AG04450 (cell line): ENCODE data around the gene MAD1L1. TPM values are rescaled to one million over a fixed set of nuclear protein-coding genes. Genes with fewer than 3 reads are reported as not detected.

Experiments used
- CTCF ChIA-PET: fragments of 300-600, 350-600 bp; formaldehyde crosslinking; extraction: SDS; loops from one replicate; lab custom pipeline; 2022; ENCODE audit warnings: antibody characterized with exemption, inconsistent platforms; lab: Charles Lee
- POLR2A ChIA-PET: fragments of 350-600 bp; formaldehyde crosslinking; extraction: SDS; loops from one replicate; lab custom pipeline; 2021; ENCODE audit warnings: antibody characterized with exemption, inconsistent platforms; lab: Yijun Ruan, JAX
- DNase-seq: peaks from one replicate; pipeline ENCODE4 v3.0.0-alpha.2; 2011; ENCODE audit warnings: low read depth, low spot score
- H3K27ac ChIP-seq: one replicate; pipeline ENCODE4 v1.5.1; 2012; ENCODE audit warnings: low read depth, low read length, control low read depth
- H3K27me3 ChIP-seq: one replicate; pipeline ENCODE4 v1.6.0; 2012; ENCODE audit warnings: low read length; ENCODE audit not compliant: control insufficient read depth, insufficient read depth
- H3K4me3 ChIP-seq: 2 replicates; pipeline ENCODE4 v1.5.1; 2011; ENCODE audit warnings: mild to moderate bottlenecking, low read depth, low read length, control low read depth
- H3K9me3 ChIP-seq: 2 replicates; pipeline ENCODE4 v1.5.1; 2012; ENCODE audit warnings: low read length; ENCODE audit not compliant: control insufficient read depth, insufficient read depth
- CTCF ChIP-seq: IDR thresholded peaks from 2 replicates; pipeline ENCODE4 v1.5.1; 2011; ENCODE audit warnings: low read depth, low read length, control low read depth, inconsistent platforms
- polyA plus RNA-seq: library from polyadenylated mRNA; depleted of rRNA; stranded (reverse); fragments of >200 nt; gene quantifications from 2 replicates; pipeline ENCODE4 v1.2.3, GENCODE V29; 2011

The MAD1L1 gene
- polyA plus RNA-seq, 1 experiment, result 11.9 TPM

DNA sequence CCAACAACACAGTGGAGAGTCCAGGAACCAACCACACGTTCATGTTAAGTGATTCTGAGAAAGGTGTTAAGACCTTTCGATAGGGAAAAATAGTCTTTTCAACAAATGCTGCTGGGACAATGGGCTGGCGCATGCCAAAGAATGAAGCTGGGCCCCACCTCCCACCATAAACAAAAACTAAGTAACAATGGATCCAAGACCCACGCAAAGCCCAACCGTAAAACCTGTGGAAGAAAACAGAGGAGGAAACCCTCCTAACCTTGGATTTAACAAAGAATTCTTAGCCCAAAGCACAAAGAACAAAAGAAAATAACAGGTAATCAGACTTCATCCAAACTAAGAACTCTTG lies 289.8 kb downstream of the MAD1L1 start:
- no peak overlapping the region for H3K4me3 ChIP-seq
- peaks cover 3% of the 10 kb centered on the region; the same call in 1 of the 2 replicates for H3K9me3 ChIP-seq
- DNase-seq, result no peak
- H3K27ac ChIP-seq, result no peak overlapping the region
- no peak for TF ChIP-seq CTCF
- no peaks in the 10 kb centered on the region for H3K27me3 ChIP-seq
- ChIA-PET CTCF (no interaction called here), POLR2A (no interaction called here)

GRCh38 chr7:1942243-1942940 lies 290.4 kb downstream of the MAD1L1 start:
- Histone ChIP-seq H3K27me3 (no peaks in the 10 kb centered on the region), H3K4me3 (no peak overlapping the region), H3K27ac (no peak overlapping the region), H3K9me3 (peaks cover 3% of the 10 kb centered on the region; the same call in 1 of the 2 replicates)
- ChIA-PET CTCF (no interaction called here), POLR2A (no interaction called here)
- no peak for DNase-seq
- TF ChIP-seq CTCF, result no peak

GRCh38 chr7:1941464-1942242 lies 291.1 kb downstream of the MAD1L1 start:
- Histone ChIP-seq H3K27me3 (no peaks in the 10 kb centered on the region), H3K4me3 (no peak overlapping the region), H3K27ac (no peak overlapping the region), H3K9me3 (peaks cover 3% of the 10 kb centered on the region; the same call in 1 of the 2 replicates)
- CTCF ChIA-PET, result no interaction called here
- DNase-seq, result no peak
- POLR2A ChIA-PET, result no interaction called here
- TF ChIP-seq CTCF, result no peak

DNA sequence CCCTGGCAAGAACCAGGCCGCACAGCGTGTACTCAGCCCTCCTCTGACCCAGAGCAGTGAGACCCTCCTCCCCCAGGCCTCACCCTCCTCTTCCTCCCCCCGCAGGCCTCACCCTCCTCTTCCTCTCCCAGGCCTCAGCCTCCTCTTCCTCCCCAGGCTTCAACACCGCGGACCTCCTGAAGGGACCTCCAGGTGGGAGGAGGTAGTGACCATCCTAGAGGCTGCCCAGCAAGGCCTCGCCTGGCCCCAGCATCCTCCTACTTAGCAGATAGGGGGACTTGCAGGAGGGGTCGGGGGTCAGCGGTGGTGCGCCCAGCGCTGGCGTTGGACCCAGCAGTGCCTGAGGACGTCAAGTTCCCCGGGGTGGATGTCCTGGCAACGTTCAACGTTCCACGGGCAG lies 291.9 kb downstream of the MAD1L1 start:
- no peak overlapping the region for H3K27ac ChIP-seq
- POLR2A ChIA-PET, result no interaction called here
- no peaks in the 10 kb centered on the region; the same call in 1 of the 2 replicates for H3K9me3 ChIP-seq
- CTCF ChIA-PET, result no interaction called here
- no peak for DNase-seq
- TF ChIP-seq CTCF, result no peak
- H3K4me3 ChIP-seq, result no peak overlapping the region
- H3K27me3 ChIP-seq, result no peaks in the 10 kb centered on the region

DNA sequence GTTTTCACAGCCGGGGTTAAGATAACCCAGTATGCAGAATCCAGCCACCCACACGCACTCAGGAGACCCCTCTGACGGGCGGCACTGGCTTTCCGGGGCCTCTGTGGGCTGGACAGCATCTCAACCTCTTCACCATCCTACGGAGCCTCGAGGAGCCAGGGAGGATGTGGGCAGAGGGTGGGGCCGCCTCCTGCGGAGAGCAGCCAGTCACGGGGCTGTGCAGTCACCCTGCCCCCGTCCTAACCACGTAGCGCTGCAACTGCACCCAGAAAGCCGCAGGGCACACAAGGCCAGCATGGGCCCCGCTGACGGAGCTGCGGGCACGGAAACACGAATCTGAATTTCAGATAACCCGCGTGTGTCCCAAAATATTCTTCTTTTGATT lies 292.4 kb downstream of the MAD1L1 start:
- no peak for TF ChIP-seq CTCF
- Histone ChIP-seq H3K27ac (no peak overlapping the region), H3K9me3 (no peaks in the 10 kb centered on the region; the same call in 1 of the 2 replicates), H3K27me3 (no peaks in the 10 kb centered on the region), H3K4me3 (no peak overlapping the region)
- no peak for DNase-seq
- CTCF ChIA-PET, result no interaction called here
- POLR2A ChIA-PET, result no interaction called here
